HG03196 (cell line): ENCODE data around the gene UNC79.
A peak's percentile ranks its signal among the peaks of the same experiment; 100 is the strongest.
"Not testable (repeated sequence)": the region's sequence is repeated elsewhere in the genome, so short reads cannot be mapped to it uniquely, and the experiment has no call there.

Source experiments
- ATAC-seq: cut with Tn5 transposase; IDR thresholded peaks from one replicate; pipeline ENCODE4 v1.9.1; 2021; ENCODE audit not compliant: unreplicated experiment

Gene UNC79

DNA sequence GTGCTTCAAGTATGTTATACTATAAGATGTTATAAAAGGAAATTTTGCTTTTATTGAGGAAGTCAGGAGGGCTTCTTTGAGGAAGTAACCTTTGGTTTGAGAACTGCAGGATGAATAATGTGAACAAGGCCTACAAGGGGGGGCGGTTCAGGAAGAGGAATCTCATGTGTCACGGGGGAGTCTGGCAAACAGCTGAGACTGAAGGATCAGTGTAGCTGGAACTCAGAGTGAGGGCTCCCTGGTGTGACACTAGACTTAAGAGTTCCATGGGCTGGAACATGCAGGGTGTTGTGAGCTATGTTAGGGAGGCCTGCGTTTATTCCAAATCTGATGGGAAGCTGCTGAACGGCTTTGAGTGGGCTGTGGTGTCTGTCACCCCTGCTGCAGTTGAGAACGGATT lies 62.3 kb downstream of the UNC79 start:
- ATAC-seq = no peak

DNA sequence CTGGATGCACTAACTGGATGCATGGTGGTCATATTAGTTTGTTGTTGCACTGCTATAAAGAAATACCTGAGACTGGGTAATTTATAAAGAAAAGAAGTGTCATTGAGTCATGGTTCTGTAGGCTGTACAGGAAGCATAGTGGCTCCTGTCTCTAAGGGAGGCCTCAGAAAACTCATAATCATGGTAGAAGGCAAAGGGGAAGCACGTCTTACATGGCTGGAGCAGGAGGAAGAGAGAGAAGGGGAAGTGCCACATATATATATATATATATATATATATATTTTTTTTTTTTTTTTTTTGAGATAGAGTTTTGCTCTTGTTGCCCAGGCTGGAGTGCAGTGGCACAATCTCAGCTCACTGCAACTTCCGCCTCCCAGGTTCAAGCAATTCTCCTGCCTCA lies 62.9 kb downstream of the UNC79 start:
- not testable (repeated sequence) for ATAC-seq

DNA sequence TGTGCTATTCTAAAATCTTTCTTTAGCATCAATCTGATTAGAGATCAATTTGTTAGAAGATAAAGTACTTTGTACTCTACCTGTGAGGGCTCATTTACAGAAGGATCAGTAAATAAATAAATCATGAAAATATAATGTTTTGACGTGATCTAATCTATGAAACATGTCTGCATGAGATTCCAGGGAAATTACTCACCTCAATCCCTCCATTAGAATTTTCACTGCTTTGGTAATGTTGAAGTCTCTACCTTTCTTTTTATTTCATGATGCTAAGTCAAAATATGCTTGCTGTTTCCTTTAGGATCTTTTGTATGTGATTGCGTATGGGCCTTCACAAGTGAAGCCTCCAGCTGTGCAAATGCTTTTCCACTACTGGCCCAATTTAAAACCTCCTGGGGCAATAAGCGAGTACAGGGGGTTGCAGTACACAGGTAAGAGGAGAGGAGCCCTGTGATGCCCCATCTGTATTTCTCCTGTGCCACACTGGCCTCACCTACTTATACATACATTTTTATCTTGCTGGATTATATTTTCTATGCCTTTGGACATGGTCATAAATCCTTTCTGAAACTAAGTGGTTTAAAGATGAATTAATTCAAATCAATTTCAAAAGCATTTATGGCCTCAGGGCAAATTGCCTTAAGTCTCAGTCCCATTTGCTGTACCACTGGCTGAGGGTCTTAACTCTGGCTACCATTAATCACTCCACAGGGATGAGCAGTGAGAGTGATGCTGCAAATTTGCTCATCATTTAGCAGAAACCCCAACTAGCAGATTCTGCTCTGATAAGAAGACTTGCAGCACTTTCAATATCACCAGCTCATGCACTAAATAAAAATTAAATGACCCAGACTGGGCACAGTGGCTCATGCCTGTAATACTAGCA lies 66.4 kb downstream of the UNC79 start:
- no peak for ATAC-seq

DNA sequence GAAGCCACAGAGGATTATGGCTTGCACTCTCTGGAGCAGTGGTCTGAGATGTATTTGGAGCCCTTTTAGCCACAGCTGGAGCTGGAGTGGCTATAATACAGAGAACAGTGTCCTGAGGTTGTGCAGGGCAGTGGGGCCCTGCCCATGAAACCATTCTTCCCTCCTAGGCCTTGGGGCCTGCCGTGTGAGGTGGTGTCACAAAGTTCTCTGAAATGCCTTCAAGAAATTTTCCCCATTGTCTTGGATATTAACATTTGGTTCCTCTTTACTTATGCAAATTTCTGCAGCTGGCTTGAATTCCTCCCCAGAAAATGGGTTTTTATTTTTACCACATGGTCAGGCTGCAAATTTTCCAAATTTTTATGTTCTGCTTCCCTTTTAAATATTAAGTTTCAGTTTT lies 79.3 kb downstream of the UNC79 start:
- ATAC-seq = no peak

DNA sequence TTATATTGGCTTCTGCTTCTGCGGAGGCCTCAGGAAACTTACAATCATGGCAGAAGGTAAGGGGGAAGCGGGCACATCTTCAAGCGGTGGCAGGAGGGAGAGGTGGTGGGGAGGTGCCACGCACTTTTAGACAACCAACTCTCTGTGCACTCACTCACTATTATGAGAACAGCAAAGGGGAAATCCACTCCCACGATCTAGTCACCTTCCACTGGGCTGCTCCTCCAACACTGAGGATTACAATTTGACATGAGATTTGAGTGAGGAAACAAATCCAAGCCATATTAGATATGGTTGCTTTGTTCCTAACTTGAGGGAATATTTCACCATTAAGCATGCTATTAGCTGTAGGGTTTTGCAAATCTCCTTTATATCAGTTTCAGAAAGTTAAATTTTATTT lies 80.3 kb downstream of the UNC79 start:
- no peak for ATAC-seq

DNA sequence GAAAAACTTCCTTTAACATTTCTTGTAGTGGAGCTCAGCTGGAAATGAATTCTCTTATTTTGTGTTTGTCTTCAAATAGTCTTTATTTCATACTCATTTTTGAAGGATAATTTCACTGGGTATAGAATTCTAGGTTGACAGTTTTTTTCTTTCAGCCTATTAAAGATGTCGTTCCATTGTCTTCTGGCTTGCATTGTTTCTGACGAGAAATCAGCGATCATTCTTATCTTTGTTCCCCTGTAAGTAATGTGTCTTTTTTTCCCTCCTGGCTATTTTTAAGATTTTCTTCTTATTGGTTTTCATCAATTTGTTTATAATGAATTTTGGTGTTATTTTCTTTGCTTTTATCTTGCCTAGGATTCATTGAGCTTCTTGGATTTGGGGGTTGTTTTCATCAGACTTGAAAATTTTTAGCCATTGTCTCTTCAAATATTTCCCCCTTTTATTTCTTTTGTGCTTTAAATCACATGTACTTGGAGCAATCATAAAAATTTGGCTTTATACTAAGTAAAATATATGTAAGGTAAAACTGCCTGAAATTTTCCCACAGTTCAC lies 89.4 kb downstream of the UNC79 start:
- no peak for ATAC-seq

DNA sequence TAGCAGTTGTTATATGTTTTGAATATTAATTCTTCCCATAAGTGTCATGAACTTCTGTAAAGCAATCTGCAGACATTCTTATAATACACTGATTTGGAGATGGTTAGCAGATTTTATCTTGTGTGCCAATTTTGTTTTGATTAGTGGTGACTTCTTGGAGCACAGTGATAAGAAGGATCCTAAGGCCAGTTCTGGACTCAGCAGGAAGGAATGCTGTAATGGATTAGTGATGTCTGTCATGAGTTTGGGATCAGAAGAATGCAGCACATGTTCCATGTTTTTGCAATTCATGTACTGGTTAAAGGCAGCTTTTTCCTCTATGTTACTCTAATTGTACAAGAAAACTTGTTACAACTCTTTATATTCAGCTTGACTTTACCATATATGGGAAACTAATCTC lies 91.5 kb downstream of the UNC79 start:
- ATAC-seq = no peak

DNA sequence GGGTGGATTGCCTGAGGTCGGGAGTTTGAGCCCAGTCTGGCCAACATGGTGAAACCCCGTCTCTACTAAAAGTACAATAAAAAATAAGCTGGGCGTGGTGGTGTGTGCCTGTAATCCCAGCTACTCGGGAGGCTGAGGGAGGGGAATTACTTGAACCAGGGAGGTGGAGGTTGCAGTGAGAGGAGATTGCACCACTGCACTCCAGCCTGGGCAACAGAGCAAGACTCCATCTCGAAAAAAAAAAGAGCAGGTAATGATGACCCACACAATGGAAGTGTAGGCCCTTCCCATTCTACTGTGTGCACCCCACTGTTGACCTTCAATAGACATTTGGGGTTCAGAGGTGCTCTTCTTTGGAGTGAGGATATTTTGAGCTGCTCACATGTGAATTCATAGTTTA lies 94.5 kb downstream of the UNC79 start:
- ATAC-seq = not testable (repeated sequence)

DNA sequence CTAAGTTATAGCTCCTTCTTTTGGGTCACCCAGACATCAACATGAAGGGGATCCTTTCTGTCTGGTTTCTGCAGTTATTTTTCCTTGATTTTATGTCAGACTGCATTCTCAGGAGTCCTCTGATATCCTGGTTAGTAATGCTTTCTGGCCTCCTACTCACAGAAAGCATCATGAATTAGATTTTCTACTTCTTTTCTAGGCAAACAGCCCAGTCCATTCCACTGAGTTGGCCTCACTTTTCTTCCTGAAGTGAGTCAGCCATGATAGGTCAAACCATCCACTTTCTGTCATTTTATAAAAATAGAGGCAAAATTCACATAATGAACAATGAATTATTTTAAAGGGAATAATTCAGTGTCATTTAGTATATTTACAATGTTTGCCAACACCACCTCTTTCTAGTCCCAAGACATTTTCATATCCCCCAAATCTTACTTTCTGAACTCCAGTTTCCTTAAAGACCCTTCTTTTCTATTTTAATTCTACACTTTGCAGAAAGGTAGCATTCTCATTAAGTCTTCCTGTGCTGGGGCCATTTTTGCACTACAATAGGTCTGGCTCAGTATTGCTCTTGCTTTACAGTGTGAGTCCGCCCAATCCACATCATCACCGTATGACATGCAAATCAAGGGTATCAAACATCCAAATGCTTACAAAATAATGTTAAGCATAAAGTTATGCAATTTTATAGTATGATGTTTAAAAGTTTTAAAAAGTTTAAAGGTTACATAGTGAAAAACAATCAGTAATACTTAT lies 95.1 kb downstream of the UNC79 start:
- ATAC-seq = no peak

DNA sequence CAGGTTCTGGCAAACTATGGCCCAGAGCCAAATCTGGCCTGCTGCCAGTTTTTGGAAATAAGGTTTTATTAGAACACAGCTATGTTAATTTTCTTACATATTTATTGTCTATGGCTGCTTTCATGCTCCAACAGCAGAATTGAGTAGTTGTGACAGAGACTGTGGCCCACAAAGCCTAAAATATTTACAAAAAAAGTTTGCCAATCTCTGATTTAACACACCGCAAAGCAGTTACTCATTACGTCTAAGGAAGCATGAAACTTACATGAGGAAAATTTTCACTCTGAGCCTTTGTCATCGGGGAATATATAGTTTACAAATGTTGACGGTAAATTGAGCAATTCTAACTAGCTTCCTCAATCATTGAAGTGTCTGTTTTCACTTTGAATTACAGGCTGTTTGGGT lies 96.5 kb downstream of the UNC79 start:
- ATAC-seq = no peak

DNA sequence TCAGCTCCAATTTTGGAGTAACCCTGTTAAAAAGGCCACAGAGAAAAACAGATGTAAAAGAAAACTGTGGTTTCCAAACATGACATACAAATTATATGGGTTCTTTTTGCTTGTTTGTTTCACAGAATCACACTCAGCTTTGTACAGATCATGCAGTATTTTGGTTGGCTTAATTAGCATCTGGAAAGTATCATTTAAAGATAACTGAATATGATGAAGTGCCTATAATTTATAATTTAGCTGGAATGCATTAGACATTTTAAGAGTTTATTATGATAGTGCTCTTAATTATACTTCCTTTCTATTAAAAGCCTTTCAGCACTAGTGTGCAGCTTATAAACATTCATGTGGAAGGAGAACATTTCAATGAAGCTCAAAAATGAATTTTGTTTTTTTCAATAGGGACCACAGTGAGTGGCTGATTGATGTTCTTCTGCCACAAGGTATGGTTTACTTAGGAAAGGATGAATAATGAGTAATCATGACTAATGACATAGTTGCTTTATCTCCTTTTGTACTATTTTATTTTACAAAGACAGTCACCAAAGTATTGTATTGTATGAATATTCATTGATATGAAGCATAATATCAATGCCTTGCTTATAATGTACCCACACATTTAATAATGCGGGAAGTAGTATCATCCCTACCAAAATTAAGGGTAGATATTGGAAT lies 98.3 kb downstream of the UNC79 start:
- no peak for ATAC-seq

DNA sequence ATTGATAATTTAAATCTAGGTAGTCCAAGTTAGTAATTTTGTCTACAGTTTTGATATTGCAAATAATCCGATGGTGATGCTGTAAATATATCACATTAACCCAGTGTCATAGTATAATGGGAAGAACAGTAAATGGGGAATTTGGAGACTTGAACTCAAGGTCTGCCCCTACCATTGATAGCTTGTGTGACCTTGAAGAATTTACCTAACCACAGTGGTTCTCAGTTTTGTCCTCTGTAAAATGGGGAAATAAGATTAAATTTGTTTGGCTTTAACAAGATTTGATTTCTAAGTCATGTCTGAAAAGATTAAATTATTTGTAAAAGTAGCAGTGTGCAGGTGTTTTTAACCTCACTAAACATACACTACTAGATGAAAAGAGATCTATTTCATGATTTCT lies 100.9 kb downstream of the UNC79 start:
- no peak for ATAC-seq

DNA sequence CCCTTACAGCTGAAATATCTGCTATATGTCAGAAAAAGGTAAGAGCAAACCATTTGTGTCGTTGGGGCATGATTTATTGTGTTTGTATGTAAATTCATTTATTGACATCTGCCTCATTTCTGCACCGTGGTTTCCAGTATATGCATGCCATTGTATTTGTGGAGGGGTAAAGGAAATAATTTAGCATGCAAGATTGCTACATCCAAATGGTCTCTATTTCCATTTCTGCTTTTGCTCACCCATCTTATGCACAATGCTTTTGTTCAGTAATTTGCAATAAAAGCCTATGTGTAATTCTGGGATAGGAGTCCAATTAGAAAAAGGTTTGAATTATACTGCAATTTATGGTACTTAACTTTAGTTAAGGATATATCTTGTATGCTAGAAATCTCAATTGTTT lies 101.8 kb downstream of the UNC79 start:
- ATAC-seq = no peak

DNA sequence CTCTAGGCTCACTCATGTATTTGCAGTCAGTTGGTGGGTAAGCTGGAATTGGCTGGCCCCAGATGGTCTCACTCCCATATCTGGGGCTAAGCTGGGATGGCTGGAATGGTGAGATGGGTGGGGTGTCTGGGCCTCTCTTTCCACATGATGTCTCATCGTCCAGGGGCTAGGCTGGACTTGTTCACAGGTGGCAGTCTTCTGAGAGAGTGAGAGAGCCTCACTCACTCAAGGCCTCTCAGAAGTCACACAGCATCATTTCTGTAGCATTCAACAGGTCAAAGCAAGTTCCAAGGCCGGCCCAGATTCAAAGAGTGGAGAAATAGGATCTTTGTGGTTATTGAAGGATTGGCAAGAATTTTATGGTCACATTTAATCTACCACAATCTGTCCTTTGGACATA lies 102.7 kb downstream of the UNC79 start:
- peak; percentile 27 for ATAC-seq

DNA sequence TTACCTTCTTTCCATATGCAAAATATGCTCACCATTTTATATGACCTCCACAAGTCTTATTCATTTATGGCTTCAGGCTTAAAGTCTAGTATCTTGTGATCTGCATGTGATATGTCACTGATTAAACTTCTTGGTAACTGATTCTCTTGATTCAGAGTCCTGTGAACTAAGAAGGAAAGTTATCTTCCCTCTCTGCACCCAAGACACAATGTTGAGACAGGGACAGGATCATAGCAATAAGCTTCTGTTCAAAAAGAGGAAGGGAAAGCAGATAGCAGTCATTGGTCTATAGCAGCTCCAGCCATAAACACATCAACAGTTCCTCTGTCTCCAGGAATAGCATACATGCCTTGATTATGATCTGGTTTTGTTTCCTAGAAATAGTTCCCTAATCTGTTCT lies 103.1 kb downstream of the UNC79 start:
- peak; percentile 85 for ATAC-seq

DNA sequence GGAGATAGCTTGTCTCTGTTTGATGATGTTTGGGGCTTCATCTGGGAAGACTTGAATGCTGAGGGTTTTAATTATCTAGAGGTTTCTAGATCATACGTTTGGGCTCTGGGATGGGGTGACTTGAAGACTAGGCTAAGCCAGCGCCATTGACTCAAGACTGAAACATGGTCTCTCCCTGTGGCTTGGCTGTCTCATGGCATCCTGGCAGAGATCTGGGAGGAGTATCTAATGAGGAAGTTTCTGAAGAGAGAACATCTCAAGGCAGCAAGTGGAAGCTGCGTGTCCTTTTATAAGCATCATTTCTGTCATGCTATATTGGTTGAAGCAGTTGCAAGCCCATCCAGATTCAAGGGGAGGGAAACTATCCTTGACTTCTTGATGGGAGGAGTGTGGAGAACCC lies 104.8 kb downstream of the UNC79 start:
- ATAC-seq = no peak

DNA sequence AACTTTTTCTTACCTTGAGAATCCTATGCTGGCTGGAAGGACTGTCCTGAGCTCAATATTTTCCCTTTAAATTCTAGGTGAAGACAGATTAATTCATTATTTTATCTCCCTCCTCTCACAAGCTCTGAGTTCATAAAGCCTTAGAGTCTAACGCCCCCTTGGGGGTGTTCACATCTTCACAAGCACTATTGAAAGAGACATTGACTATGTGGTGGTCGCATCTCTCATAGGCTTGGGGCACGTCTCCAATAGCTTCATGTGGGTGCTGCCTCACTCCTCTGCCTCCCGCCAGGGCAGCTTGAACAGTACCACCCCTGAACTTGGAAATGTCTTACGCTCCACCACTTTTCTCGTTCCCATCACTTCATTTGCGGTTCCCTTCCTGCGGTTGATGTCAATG lies 106.2 kb downstream of the UNC79 start:
- no peak for ATAC-seq

DNA sequence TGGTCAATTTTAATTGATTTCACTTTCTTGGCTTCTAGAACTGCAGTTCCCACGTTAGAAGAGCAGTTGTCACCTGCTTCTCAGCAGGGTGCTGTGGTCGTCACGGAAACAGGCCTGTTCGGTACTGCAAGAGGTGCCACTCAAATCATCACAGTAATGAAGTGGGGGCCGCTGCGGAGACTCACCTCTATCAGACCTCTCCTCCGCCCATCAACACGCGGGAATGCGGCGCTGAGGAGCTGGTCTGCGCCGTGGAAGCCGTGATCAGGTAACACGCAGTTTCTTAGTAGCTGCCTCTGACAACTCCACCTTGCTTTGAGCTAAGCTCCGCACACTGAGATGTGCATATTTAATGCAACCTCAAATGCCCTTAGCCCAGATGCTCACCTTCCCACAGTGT lies 107.2 kb downstream of the UNC79 start:
- no peak for ATAC-seq

DNA sequence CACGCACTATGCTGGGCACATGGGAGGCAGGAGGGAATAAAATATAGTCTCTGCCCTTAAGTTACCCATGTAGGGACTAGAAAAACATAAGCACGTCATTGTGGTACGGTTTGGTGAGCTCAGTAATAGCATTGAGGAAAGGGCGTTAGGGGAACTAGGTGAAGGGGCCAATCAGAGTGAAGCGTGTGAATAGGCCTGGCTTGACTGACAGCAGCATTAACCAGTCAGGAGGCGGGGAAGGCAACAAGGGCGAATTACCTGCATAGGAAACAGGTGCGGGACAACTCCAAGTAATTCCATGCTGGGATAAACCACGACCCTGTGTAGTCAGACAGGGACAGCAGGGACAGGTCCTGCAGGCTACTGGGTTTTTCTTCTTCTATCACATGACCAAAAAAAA lies 107.7 kb downstream of the UNC79 start:
- ATAC-seq = no peak

DNA sequence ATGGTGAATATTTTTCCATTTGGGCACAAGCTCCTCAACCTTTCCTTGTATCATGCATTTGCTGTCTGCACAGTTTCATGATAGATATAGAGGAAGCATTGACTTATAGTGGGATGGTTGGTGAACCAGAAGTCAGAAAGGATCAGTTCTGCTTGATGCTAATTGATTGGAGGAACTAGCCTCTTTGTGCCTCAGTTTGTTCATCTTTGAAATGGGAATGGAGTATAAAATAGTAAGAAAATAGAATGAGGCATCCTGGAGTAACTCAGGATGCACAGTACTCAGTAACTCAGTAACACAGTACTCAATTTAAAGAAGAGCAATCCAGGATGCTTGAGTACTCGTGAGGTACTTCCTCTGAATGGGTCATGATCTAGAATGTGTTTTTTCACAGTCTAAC lies 109.5 kb downstream of the UNC79 start:
- ATAC-seq = no peak

DNA sequence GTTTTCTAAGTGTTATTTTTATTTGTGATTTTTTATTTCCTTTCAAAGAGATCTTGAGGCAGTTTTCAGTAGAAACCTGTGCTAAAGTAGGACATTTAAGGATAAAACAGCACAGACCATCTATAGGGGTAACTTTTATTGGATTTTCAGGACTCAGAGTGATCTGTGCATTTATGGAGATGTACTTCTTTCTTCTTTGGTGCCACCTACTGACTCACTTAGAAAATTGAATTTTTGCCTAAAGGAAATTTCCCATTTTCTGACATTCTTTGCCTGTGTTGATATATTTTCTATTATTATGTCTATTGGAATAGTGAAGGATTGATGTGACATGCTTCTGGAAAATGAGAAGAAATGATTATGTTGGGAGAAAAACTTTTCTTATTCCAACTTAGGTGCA lies 113.0 kb downstream of the UNC79 start:
- no peak for ATAC-seq

DNA sequence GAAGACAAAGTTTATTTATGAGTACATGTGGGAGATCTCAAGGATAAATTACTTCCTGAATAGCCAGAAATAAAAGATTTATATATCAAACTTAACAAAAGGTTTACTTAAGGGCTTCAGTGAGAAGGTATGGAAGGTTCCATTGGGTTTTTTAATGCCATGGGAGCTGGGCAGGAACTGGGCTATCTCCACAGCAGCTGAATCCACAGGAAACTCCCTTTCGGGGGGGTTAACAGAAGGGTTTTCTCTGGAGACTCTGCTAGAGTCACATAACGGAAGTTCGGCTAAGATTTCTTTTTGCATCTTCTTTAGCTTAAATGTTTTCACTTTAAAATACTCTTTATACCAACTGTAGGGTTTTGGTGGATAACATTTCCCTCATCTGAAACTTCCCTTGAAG lies 113.5 kb downstream of the UNC79 start:
- ATAC-seq = no peak
